A549 (cell line): ENCODE measurements around the gene CEP192. TPM values are rescaled to one million over a fixed set of nuclear protein-coding genes. Genes with fewer than 3 reads are reported as not detected.

Source experiments
- ATAC-seq, 2 experiments: fragments of 200-7000 bp in 1 of 2; fragments of >200 bp in 1 of 2; cut with Nextera tagmentation in 1 of 2; cut with Tn5 transposase in 1 of 2; 3 replicates each; pipeline versions ENCODE4 v1.8.0 to v1.9.1; 2018 to 2020; ENCODE audit warnings: mild to moderate bottlenecking in 1 of 2, moderate library complexity in 1 of 2
- CTCF ChIA-PET: fragments of 300-600 bp; sonication (Branson Sonifier 250); formaldehyde crosslinking; extraction: SDS; loops from one replicate; lab custom pipeline; 2021; ENCODE audit warnings: antibody characterized with exemption, inconsistent platforms; lab: Yijun Ruan, JAX
- POLR2A ChIA-PET: fragments of 350-600 bp; formaldehyde crosslinking; extraction: SDS; loops from one replicate; lab custom pipeline; 2021; ENCODE audit warnings: antibody characterized with exemption, inconsistent platforms; lab: Yijun Ruan, JAX
- DNase-seq, 2 experiments: peaks; one replicate each; pipeline versions ENCODE4 v3.0.0 to v3.0.0-alpha.2; 2011 to 2016; ENCODE audit warnings: low read depth in 1 of 2, low spot score in 1 of 2
- FAIRE-seq: peaks from 2 replicates; lab custom pipeline; 2011; peaks lifted over from hg19 to GRCh38; lab: Jason Lieb, UNC
- H3K27ac ChIP-seq, 2 experiments: fragments of >200 bp; sonication (Bioruptor Twin); formaldehyde crosslinking; 3 replicates each; pipeline ENCODE4 v1.5.1; 2016 to 2017
- H3K4me1 ChIP-seq: fragments of >200 bp; sonication (Bioruptor Twin); formaldehyde crosslinking; 3 replicates; pipeline ENCODE4 v1.6.1; 2016
- H3K4me2 ChIP-seq: fragments of >200 bp; sonication (Bioruptor Twin); formaldehyde crosslinking; 3 replicates; pipeline ENCODE4 v1.6.1; 2016
- H3K4me3 ChIP-seq: fragments of >200 bp; sonication (Bioruptor Twin); formaldehyde crosslinking; 3 replicates; pipeline ENCODE4 v1.5.1; 2016
- H3K9me3 ChIP-seq: fragments of >200 bp; sonication (Bioruptor Twin); formaldehyde crosslinking; 3 replicates; pipeline ENCODE4 v1.6.1; 2016
- BHLHE40 ChIP-seq: IDR thresholded peaks from 2 replicates; pipeline ENCODE4 v1.6.1; 2012; ENCODE audit warnings: low read depth, low read length, inconsistent platforms
- CBX8 ChIP-seq: fragments of 200-600 bp; sonication (generic); IDR thresholded peaks from 2 replicates; pipeline ENCODE4 v1.6.1; 2016
- CHD4 ChIP-seq: fragments of 200-600 bp; sonication (generic); IDR thresholded peaks from 2 replicates; pipeline ENCODE4 v1.6.1; 2016; ENCODE audit warnings: antibody characterized with exemption, mild to moderate bottlenecking, borderline replicate concordance
- EHF ChIP-seq: fragments of 250-450 bp; sonication (Bioruptor Pico); IDR thresholded peaks from 2 replicates; pipeline ENCODE4 v1.5.0; 2020; ENCODE audit warnings: mild to moderate bottlenecking
- EHMT2 ChIP-seq: fragments of 200-600 bp; sonication (generic); IDR thresholded peaks from 2 replicates; pipeline ENCODE4 v1.6.1; 2016; ENCODE audit warnings: antibody characterized with exemption, low read depth, mild to moderate bottlenecking, moderate library complexity
- FOSB ChIP-seq: fragments of 250-450 bp; sonication (Bioruptor Pico); IDR thresholded peaks from 2 replicates; pipeline ENCODE4 v1.5.0; 2020; ENCODE audit warnings: mild to moderate bottlenecking, moderate library complexity
- FOXS1 ChIP-seq: fragments of 250-450 bp; sonication (Bioruptor Pico); IDR thresholded peaks from 2 replicates; pipeline ENCODE4 v1.5.0; 2020; ENCODE audit warnings: mild to moderate bottlenecking, moderate library complexity
- HDAC2 ChIP-seq: fragments of 200-600 bp; sonication (generic); IDR thresholded peaks from 2 replicates; pipeline ENCODE4 v1.6.1; 2016
- HOXA7 ChIP-seq: fragments of 250-450 bp; sonication (Bioruptor Pico); IDR thresholded peaks from 2 replicates; pipeline ENCODE4 v1.5.0; 2020; ENCODE audit warnings: mild to moderate bottlenecking, moderate library complexity
- HOXB13 ChIP-seq: fragments of 250-450 bp; sonication (Bioruptor Pico); IDR thresholded peaks from 2 replicates; pipeline ENCODE4 v1.5.0; 2020; ENCODE audit warnings: low read depth, mild to moderate bottlenecking, moderate library complexity
- JUN ChIP-seq, 2 experiments: fragments of >200 bp; sonication (Bioruptor Twin); formaldehyde crosslinking; IDR thresholded peaks; 2 replicates in 1 of 2; 3 replicates in 1 of 2; pipeline ENCODE4 v1.6.1; 2016 to 2017
- JUNB ChIP-seq: fragments of >200 bp; sonication (Bioruptor Twin); formaldehyde crosslinking; IDR thresholded peaks from 2 replicates; pipeline ENCODE4 v1.6.1; 2016
- MAZ ChIP-seq: fragments of 150-350 bp; IDR thresholded peaks from 2 replicates; pipeline ENCODE4 v1.6.1; 2014; ENCODE audit warnings: antibody characterized with exemption, low read depth, low read length, borderline replicate concordance
- MYC ChIP-seq: IDR thresholded peaks from 2 replicates; pipeline ENCODE4 v1.6.1; 2012; ENCODE audit warnings: mild to moderate bottlenecking, inconsistent platforms, low read length, improper control_type of control experiment, borderline replicate concordance
- NFE2L2 ChIP-seq: fragments of 150-350 bp; conservative IDR thresholded peaks from 2 replicates; pipeline ENCODE4 v1.6.1; 2014; ENCODE audit warnings: low read length
- NPAS2 ChIP-seq: fragments of 250-450 bp; sonication (Bioruptor Pico); IDR thresholded peaks from 2 replicates; pipeline ENCODE4 v1.8.0; 2022; ENCODE audit warnings: mild to moderate bottlenecking, moderate library complexity, borderline replicate concordance
- NR3C1 ChIP-seq: fragments of >200 bp; sonication (Bioruptor Twin); formaldehyde crosslinking; IDR thresholded peaks from 3 replicates; pipeline ENCODE4 v1.6.1; 2017
- RARB ChIP-seq: fragments of 250-450 bp; sonication (Bioruptor Pico); IDR thresholded peaks from 2 replicates; pipeline ENCODE4 v1.8.0; 2021; ENCODE audit warnings: mild to moderate bottlenecking, moderate library complexity
- RFX5 ChIP-seq: fragments of 450-650 bp; IDR thresholded peaks from 2 replicates; pipeline ENCODE4 v1.7.1; 2014; ENCODE audit warnings: antibody characterized with exemption, mild to moderate bottlenecking, moderate library complexity
- RNF2 ChIP-seq: fragments of 200-600 bp; sonication (generic); IDR thresholded peaks from 2 replicates; pipeline ENCODE4 v1.6.1; 2016; ENCODE audit warnings: low read depth, mild to moderate bottlenecking, antibody characterized with exemption, moderate library complexity, borderline replicate concordance
- SMC3 ChIP-seq: fragments of >200 bp; sonication (Bioruptor Twin); formaldehyde crosslinking; IDR thresholded peaks from 3 replicates; pipeline ENCODE4 v1.6.1; 2018; ENCODE audit warnings: inconsistent platforms
- SREBF2 ChIP-seq: fragments of 450-650 bp; IDR thresholded peaks from 2 replicates; pipeline ENCODE4 v1.6.1; 2014; ENCODE audit warnings: mild to moderate bottlenecking, moderate library complexity
- TP53 ChIP-seq: fragments of 250-450 bp; sonication (Bioruptor Pico); IDR thresholded peaks from 2 replicates; pipeline ENCODE4 v1.5.0; 2021; ENCODE audit warnings: mild to moderate bottlenecking, moderate library complexity
- ZFP36 ChIP-seq: fragments of 450-650 bp; IDR thresholded peaks from 2 replicates; pipeline ENCODE4 v1.6.1; 2014; ENCODE audit warnings: borderline replicate concordance; ENCODE audit not compliant: partially characterized antibody
- ZNF302 ChIP-seq: fragments of 250-450 bp; sonication (Bioruptor Pico); IDR thresholded peaks from 2 replicates; pipeline ENCODE4 v1.9.0; 2021; ENCODE audit warnings: inconsistent platforms, mild to moderate bottlenecking, moderate library complexity
- WGBS: methylation state at CpG from one replicate; pipeline ENCODE4 v1.1.6; 2017; ENCODE audit errors: missing lambda C conversion rate; 5-methylcytosine and 5-hydroxymethylcytosine counted together
- polyA plus RNA-seq, 4 experiments: library from polyadenylated mRNA; depleted of rRNA in 3 of 4; stranded (reverse); fragments of >200 nt; fragmentation: RNase III in 1 of 4; extraction: RNeasy Plus Mini Kit Qiagen cat#74134 plus additional on column Dnase treatment in 1 of 4; gene quantifications; 2 replicates in 3 of 4; 3 replicates in 1 of 4; pipeline ENCODE4 v1.2.3, GENCODE V29; 2011 to 2017
- TF ChIP-seq, protein P1 (sequence below): fragments of 450-650 bp; IDR thresholded peaks from 2 replicates; pipeline ENCODE4 v1.6.1; 2014; ENCODE audit warnings: antibody characterized with exemption
- TF ChIP-seq, protein P2 (sequence below): fragments of 250-450 bp; sonication (Bioruptor Pico); IDR thresholded peaks from 2 replicates; pipeline ENCODE4 v1.5.0; 2021; ENCODE audit warnings: mild to moderate bottlenecking, moderate library complexity, borderline replicate concordance
- TF ChIP-seq, protein P3 (sequence below): IDR thresholded peaks from 2 replicates; pipeline ENCODE4 v1.6.1; 2012; ENCODE audit warnings: low read depth, borderline replicate concordance
- TF ChIP-seq, protein P4 (sequence below): IDR thresholded peaks from 2 replicates; pipeline ENCODE4 v1.6.1; 2012

CEP192 gene
- polyA plus RNA-seq, 2 of the 4 experiments (the other 2 are of a cell fraction), result 8.9 to 21.1 TPM

DNA sequence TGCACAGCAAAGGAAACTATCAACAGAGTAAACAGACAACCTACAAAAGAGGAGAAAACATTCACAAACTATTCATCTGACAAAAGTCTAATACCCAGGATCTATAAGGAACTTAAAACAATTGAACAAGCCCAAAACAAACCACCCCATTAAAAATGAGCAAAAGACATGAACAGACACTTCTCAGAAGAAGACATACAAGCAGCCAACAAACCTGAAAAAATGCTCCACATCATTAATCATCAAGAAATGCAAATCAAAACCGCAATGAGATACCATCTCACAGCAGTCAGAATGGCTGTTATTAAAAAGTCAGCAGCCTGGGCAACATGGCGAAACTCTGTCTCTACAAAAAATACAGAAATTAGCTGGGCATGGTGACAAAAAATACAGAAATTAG, 117.2 kb downstream of the CEP192 start:
- no peaks in the 10 kb centered on the region for H3K9me3 ChIP-seq
- H3K27ac ChIP-seq, result no peak overlapping the region
- no peak for DNase-seq
- H3K4me2 ChIP-seq, result no peak overlapping the region
- ChIA-PET CTCF (no interaction called here), POLR2A (no interaction called here)
- WGBS, result 92% methylated on average over 2 of the region's 2 CpGs
- no peaks in the 10 kb centered on the region for H3K4me1 ChIP-seq
- no peak for FAIRE-seq
- no peak for ATAC-seq
- H3K4me3 ChIP-seq, result no peak overlapping the region
- TF ChIP-seq HOXB13 (CRISPR knock-in tag), result no peak
- TF ChIP-seq BHLHE40, result no peak
- TF ChIP-seq EHMT2, result no peak
- TF ChIP-seq NFE2L2, result no peak
- no peak for TF ChIP-seq JUNB
- TF ChIP-seq HOXA7 (CRISPR knock-in tag), result no peak
- TF ChIP-seq RARB (CRISPR knock-in tag), result no peak
- no peak for TF ChIP-seq SREBF2
- TF ChIP-seq RNF2, result no peak
- TF ChIP-seq, protein P1, sequence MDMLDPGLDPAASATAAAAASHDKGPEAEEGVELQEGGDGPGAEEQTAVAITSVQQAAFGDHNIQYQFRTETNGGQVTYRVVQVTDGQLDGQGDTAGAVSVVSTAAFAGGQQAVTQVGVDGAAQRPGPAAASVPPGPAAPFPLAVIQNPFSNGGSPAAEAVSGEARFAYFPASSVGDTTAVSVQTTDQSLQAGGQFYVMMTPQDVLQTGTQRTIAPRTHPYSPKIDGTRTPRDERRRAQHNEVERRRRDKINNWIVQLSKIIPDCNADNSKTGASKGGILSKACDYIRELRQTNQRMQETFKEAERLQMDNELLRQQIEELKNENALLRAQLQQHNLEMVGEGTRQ, result no peak
- no peak for TF ChIP-seq HDAC2
- TF ChIP-seq SMC3, result no peak
- TF ChIP-seq MYC, result no peak
- no peak for TF ChIP-seq FOXS1 (CRISPR knock-in tag)
- no peak for TF ChIP-seq ZFP36
- TF ChIP-seq JUN (IDR thresholded peaks at IDR 0.05), result no peak
- TF ChIP-seq RFX5, result no peak
- TF ChIP-seq NPAS2 (CRISPR knock-in tag), result no peak
- no peak for TF ChIP-seq ZNF302 (CRISPR knock-in tag)
- TF ChIP-seq EHF (CRISPR knock-in tag), result no peak

DNA sequence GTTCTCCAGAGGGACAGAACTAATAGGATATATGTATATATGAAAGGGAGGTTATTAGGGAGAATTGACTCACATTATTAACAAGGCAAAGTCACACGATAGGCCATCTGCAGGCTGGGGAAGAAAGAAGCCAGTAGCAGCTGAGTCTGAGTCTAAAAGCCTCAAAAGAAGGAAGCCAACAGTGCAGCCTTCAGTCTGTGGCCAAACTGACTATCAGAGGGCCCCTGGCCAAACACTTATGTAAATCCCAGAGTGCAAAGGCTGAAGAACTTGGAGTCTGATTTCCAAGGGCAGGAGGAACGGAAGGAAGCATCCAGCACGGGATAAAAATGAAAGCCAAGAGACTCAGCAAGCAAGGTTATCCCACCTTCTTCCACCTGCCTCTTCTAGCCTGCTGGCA, 119.4 kb downstream of the CEP192 start:
- H3K27ac ChIP-seq, result no peak overlapping the region
- ATAC-seq, result no peak
- POLR2A ChIA-PET, result no interaction called here
- 97% methylated on average over 3 of the region's 3 CpGs for WGBS
- TF ChIP-seq, protein P2, sequence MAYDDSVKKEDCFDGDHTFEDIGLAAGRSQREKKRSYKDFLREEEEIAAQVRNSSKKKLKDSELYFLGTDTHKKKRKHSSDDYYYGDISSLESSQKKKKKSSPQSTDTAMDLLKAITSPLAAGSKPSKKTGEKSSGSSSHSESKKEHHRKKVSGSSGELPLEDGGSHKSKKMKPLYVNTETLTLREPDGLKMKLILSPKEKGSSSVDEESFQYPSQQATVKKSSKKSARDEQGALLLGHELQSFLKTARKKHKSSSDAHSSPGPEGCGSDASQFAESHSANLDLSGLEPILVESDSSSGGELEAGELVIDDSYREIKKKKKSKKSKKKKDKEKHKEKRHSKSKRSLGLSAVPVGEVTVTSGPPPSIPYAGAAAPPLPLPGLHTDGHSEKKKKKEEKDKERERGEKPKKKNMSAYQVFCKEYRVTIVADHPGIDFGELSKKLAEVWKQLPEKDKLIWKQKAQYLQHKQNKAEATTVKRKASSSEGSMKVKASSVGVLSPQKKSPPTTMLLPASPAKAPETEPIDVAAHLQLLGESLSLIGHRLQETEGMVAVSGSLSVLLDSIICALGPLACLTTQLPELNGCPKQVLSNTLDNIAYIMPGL (CRISPR knock-in tag), result no peak
- TF ChIP-seq HDAC2 (no peak), RFX5 (no peak), MAZ (no peak), NR3C1 (no peak), CHD4 (no peak), FOSB (CRISPR knock-in tag) (no peak), ZNF302 (CRISPR knock-in tag) (no peak), JUNB (no peak), SREBF2 (no peak), TP53 (no peak), CBX8 (no peak), EHF (CRISPR knock-in tag) (no peak)
- TF ChIP-seq, protein P3, sequence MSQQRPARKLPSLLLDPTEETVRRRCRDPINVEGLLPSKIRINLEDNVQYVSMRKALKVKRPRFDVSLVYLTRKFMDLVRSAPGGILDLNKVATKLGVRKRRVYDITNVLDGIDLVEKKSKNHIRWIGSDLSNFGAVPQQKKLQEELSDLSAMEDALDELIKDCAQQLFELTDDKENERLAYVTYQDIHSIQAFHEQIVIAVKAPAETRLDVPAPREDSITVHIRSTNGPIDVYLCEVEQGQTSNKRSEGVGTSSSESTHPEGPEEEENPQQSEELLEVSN, result no peak
- TF ChIP-seq, protein P1, result no peak
- TF ChIP-seq, protein P4, sequence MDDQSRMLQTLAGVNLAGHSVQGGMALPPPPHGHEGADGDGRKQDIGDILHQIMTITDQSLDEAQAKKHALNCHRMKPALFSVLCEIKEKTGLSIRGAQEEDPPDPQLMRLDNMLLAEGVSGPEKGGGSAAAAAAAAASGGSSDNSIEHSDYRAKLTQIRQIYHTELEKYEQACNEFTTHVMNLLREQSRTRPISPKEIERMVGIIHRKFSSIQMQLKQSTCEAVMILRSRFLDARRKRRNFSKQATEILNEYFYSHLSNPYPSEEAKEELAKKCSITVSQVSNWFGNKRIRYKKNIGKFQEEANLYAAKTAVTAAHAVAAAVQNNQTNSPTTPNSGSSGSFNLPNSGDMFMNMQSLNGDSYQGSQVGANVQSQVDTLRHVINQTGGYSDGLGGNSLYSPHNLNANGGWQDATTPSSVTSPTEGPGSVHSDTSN, result no peak
- TF ChIP-seq, all 56 proteins: peak for 0
- CTCF ChIA-PET, result no interaction called here
- Histone ChIP-seq H3K4me3 (no peak overlapping the region), H3K9me3 (no peaks in the 10 kb centered on the region), H3K4me2 (no peak overlapping the region), H3K4me1 (no peaks in the 10 kb centered on the region)
- FAIRE-seq, result no peak
- no peak for DNase-seq
